HG03159 (cell line): ENCODE measurements around the gene CACNA1C.

Source experiments
- ATAC-seq: cut with Tn5 transposase; IDR thresholded peaks from one replicate; pipeline ENCODE4 v1.9.1; 2021; ENCODE audit warnings: mild to moderate bottlenecking, moderate library complexity; ENCODE audit not compliant: unreplicated experiment

The CACNA1C gene

GRCh38 chr12:2745655-2746054 is 692.9 kb downstream of the CACNA1C start:
- ATAC-seq = no peak
